ENCODE data around the gene CT45A1.
"Not testable (repeated sequence)": the region's sequence is repeated elsewhere in the genome, so short reads cannot be mapped to it uniquely, and the experiment has no call there.

The CT45A1 gene

GRCh38 chrX:135713183-135713689 is at the start of gene CT45A1:
Gene CT45A1, plus strand, starts transcription at chrX:135713639. Its CDS starts 5,302 bp downstream, at chrX:135718941.
- not testable (repeated sequence) for DNase-seq

- not testable (repeated sequence) for DNase-seq
Observed at GRCh38 chrX:135672979-135673378, 40.5 kb upstream of the CT45A1 start.

GRCh38 chrX:135688137-135688536 is 25.3 kb upstream of the CT45A1 start:
- DNase-seq: no peak

- DNase-seq: no peak
Observed at GRCh38 chrX:135695471-135695870, 18.0 kb upstream of the CT45A1 start.

- DNase-seq: no peak
Observed at GRCh38 chrX:135697601-135698000, 15.8 kb upstream of the CT45A1 start.

GRCh38 chrX:135698924-135699323 is 14.5 kb upstream of the CT45A1 start:
- DNase-seq: no peak

GRCh38 chrX:135707880-135708279 is 5.6 kb upstream of the CT45A1 start:
- DNase-seq: no peak

- no peak for DNase-seq
Observed at GRCh38 chrX:135713795-135714194, 356 bp downstream of the CT45A1 start.

- not testable (repeated sequence) for DNase-seq
Observed at GRCh38 chrX:135734666-135735065, 21.2 kb downstream of the CT45A1 start.

GRCh38 chrX:135737366-135738071 is 24.1 kb downstream of the CT45A1 start:
- no peak for DNase-seq

- DNase-seq: no peak
Observed at GRCh38 chrX:135740681-135741149, 27.3 kb downstream of the CT45A1 start.

GRCh38 chrX:135741192-135741715 is 27.8 kb downstream of the CT45A1 start:
- no peak for DNase-seq

GRCh38 chrX:135744739-135745138 is 31.3 kb downstream of the CT45A1 start:
- not testable (repeated sequence) for DNase-seq

GRCh38 chrX:135768091-135768490 is 54.7 kb downstream of the CT45A1 start, which contains the start of gene CT45A3:
Gene CT45A3, minus strand, starts transcription at chrX:135768191. Its CDS starts 3,747 bp downstream, at chrX:135764444.
- DNase-seq: not testable (repeated sequence)

All from femur (tissue), 1 donor.